Omental fat pad (tissue), 4 donors: ENCODE measurements around the gene ADD3. TPM values are rescaled to one million over a fixed set of nuclear protein-coding genes. Genes with fewer than 3 reads are reported as not detected.

Source experiments
- ATAC-seq: fragments of 150-250 bp; one replicate; pipeline ENCODE4 v1.9.1; 2016; ENCODE audit warnings: mild to moderate bottlenecking, moderate library complexity; ENCODE audit not compliant: low FRiP score
- DNase-seq: peaks from one replicate; pipeline ENCODE4 v3.0.0-alpha.2; 2019; ENCODE audit warnings: low spot score
- total RNA-seq, 4 donors: library from RNA; depleted of rRNA; stranded (reverse); fragments of >200 nt; gene quantifications; one replicate each; pipeline ENCODE4 v1.1.0, GENCODE V29; 2016
- TF ChIP-seq, protein P1 (sequence below), 3 donors: fragments of 450-650 bp; IDR thresholded peaks; one replicate each; pipeline ENCODE4 v1.5.1; 2016 to 2017; ENCODE audit warnings: antibody characterized with exemption in 3 of 3, mild to moderate bottlenecking in 3 of 3, moderate library complexity in 2 of 3

Gene ADD3
- total RNA-seq, 4 donors from 2014 or later: 85.4 to 647 (median 252) TPM

- TF ChIP-seq, protein P1, sequence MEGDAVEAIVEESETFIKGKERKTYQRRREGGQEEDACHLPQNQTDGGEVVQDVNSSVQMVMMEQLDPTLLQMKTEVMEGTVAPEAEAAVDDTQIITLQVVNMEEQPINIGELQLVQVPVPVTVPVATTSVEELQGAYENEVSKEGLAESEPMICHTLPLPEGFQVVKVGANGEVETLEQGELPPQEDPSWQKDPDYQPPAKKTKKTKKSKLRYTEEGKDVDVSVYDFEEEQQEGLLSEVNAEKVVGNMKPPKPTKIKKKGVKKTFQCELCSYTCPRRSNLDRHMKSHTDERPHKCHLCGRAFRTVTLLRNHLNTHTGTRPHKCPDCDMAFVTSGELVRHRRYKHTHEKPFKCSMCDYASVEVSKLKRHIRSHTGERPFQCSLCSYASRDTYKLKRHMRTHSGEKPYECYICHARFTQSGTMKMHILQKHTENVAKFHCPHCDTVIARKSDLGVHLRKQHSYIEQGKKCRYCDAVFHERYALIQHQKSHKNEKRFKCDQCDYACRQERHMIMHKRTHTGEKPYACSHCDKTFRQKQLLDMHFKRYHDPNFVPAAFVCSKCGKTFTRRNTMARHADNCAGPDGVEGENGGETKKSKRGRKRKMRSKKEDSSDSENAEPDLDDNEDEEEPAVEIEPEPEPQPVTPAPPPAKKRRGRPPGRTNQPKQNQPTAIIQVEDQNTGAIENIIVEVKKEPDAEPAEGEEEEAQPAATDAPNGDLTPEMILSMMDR (IDR thresholded peaks at IDR 0.05): no peak
- ATAC-seq (peak; percentile 29), DNase-seq (no peak)
Measured at GRCh38 chr10:110081911-110082310, 74.1 kb downstream of the ADD3 start.

DNA sequence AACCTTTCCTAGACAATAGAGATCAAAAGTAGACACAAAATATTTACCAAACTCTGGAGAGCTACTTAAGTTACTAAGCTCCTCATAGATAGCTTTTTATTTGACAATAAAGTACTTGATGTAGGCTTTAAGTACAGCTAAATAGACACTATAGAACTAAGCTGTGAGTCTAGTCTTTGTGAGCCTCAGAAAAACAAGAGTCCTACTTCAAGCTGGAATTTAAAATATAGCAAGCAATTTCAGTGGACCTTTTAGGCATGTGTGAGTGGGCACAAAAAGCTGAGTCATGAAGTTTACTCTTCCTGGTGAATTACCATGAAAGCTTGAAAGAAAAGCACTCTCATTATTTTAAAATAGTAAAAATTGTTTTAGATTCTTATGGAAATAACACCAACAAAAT is 76.1 kb downstream of the ADD3 start:
- ATAC-seq (no peak), DNase-seq (no peak)
- TF ChIP-seq, protein P1 (IDR thresholded peaks at IDR 0.05): no peak

DNA sequence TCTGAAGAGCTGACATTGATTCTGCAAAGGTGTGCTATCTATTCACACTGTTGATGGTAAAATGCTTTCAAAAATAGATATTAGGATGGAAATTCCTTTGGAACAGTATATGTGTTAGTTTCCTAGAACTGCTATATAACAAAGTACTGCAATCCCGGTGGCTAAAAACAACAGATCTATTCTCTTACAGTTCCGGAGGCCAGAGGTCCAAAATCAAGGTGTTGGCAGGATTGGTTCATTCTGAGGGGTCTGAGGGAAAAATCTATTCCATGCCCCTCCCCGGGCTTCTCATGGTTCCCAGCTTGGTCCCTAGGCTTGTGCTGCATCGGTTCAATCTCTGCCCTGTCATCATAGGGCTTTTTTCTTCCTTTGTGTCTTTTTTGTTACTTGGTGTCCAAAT is 79.9 kb downstream of the ADD3 start:
- TF ChIP-seq, protein P1 (IDR thresholded peaks at IDR 0.05): no peak
- DNase-seq: no peak
- ATAC-seq: no peak

DNA sequence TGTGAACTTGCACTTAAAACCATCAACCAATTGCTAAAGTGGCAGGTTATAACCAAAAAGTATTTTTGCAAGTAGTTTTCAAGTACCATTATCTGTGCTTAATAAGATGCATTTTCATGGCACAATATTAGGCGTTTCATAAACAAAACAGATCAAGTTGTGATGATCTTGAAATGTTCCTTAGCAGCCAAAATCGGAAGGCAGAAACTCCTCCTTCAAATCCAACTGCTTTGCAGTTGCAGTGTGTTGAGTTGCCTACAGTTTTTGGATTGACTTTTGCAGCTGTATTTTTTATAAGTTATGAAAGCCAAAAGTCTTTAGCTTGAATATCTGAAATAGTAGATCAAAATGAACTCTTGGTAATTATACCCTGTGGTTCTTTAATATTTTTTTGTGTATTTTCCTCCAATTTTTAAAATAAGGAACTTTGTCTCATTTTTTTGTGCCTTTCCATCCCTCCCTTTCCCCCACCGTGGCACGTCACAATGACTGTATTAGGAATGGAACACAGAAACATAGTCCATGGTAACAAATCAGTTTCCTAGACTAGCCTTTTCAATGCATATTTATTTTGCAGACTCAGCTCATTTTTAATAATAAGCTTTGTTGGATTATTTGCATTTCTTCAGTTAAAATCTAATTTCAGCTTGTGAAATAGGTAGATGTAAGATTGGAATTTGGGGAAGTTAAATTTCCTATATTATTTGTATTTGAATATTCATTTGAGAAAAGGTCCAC is 80.8 kb downstream of the ADD3 start:
- TF ChIP-seq, protein P1 (IDR thresholded peaks at IDR 0.05): no peak
- ATAC-seq: no peak

DNA sequence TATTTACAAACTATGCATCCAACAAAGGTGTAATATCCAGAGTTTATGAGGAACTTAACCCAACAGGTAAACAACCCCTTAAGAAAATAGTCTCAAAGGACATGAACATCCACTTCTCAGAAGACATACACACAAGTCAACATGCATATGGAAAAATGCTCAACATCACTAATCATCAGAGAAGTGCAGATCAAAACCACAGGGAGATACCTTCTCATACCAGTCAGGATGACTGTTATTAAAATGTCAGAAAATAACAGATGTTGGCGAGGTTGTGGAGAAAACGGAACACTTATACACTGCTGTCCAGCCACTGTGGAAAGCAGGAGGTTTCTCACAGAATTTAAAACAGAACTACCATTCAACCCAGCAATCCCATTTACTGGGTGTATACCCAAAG is 84.0 kb downstream of the ADD3 start:
- DNase-seq (no peak), ATAC-seq (no peak)
- TF ChIP-seq, protein P1 (IDR thresholded peaks at IDR 0.05): no peak

More for the DNA sequence above, 80.8 kb downstream of the ADD3 start:
- DNase-seq: no peak

GRCh38 chr10:110093722-110094121 is 85.9 kb downstream of the ADD3 start:
- no peak for DNase-seq
- TF ChIP-seq, protein P1 (IDR thresholded peaks at IDR 0.05): no peak
- ATAC-seq: no peak

- ATAC-seq (no peak), DNase-seq (no peak)
- TF ChIP-seq, protein P1 (IDR thresholded peaks at IDR 0.05): no peak
Measured at GRCh38 chr10:110094786-110095185, 87.0 kb downstream of the ADD3 start.
